Ectodermal cell (in vitro differentiated cells): Measurements from ENCODE around the gene GPX5. TPM values are rescaled to one million over a fixed set of nuclear protein-coding genes. Genes with fewer than 3 reads are reported as not detected.

Experiments
- H3K27ac ChIP-seq: 2 replicates; pipeline ENCODE4 v1.7.0; 2013; ENCODE audit warnings: mild to moderate bottlenecking, low read depth, low read length; ENCODE audit not compliant: insufficient read depth, poor library complexity, severe bottlenecking
- H3K27me3 ChIP-seq: 2 replicates; pipeline ENCODE4 v1.7.0; 2013; ENCODE audit warnings: mild to moderate bottlenecking, low read length; ENCODE audit not compliant: insufficient read depth, control insufficient read depth, poor library complexity, severe bottlenecking
- H3K36me3 ChIP-seq: one replicate; pipeline ENCODE4 v1.7.0; 2013; ENCODE audit warnings: low read length; ENCODE audit not compliant: control insufficient read depth, insufficient read depth
- H3K4me1 ChIP-seq: one replicate; pipeline ENCODE4 v1.7.0; 2013; ENCODE audit warnings: low read length; ENCODE audit not compliant: control insufficient read depth, insufficient read depth
- H3K4me3 ChIP-seq: 2 replicates; pipeline ENCODE4 v1.7.0; 2013; ENCODE audit warnings: low read depth, low read length, control low read depth; ENCODE audit not compliant: insufficient read depth
- H3K9me3 ChIP-seq: 2 replicates; pipeline ENCODE4 v1.7.0; 2013; ENCODE audit warnings: mild to moderate bottlenecking, low read length, moderate library complexity; ENCODE audit not compliant: control insufficient read depth
- WGBS, 2 experiments: methylation state at CpG; one replicate each; pipeline ENCODE4 v1.1.7; 2013; ENCODE audit warnings: missing lambda C conversion rate in 2 of 2; 5-methylcytosine and 5-hydroxymethylcytosine counted together
- polyA plus RNA-seq, 4 experiments: library from polyadenylated mRNA; stranded (reverse); fragments of 50-300 nt; gene quantifications; one replicate each; pipeline ENCODE4 v1.2.3, GENCODE V29; 2013

Gene GPX5, protein sequence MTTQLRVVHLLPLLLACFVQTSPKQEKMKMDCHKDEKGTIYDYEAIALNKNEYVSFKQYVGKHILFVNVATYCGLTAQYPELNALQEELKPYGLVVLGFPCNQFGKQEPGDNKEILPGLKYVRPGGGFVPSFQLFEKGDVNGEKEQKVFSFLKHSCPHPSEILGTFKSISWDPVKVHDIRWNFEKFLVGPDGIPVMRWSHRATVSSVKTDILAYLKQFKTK
- polyA plus RNA-seq (2013, experiment 1 of 4): not detected
- not detected for polyA plus RNA-seq (2013, experiment 2 of 4)
- not detected for polyA plus RNA-seq (2013, experiment 3 of 4)
- polyA plus RNA-seq (2013, experiment 4 of 4): not detected

DNA sequence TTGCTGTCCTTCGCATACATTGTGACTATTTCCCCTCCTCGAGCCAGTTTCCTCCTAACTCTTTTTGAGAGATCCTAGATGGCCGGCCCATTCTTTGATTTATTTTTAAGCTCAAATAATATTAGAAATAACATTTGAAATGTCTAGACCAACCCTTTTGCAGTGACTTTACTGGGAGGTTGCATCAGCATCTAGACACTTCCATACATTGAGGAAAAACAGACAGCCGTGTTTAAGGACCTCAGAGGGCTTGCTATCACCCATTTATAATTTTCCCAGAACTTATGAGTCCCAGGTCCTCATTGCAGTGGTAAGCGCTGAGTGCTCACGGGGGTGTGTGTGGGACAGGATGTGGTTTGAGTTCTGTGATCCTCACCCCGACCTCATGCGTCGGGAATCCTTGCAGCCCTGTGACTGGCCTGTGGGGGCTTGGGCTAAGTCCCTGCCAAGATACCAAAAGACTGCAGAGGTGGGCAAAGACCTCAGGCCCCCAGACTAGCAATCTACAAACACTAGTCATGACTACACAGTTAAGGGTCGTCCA, at the start of gene GPX5:
TSS of gene GPX5 (plus strand) at position 386 of the 544 bp plus-strand sequence. CDS start at position 519, 133 bp downstream.
- WGBS, 2 experiments: 85 to 92% methylated on average over 7 to 9 of the region's 10 CpGs
- Histone ChIP-seq H3K4me3 (no peak within 1 kb of the TSS), H3K27ac (no peak within 1 kb of the TSS), H3K4me1 (peaks cover 9% of the 10 kb centered on the region), H3K36me3 (no peaks in the 10 kb centered on the region), H3K9me3 (no peaks in the 10 kb centered on the region), H3K27me3 (no peaks in the 10 kb centered on the region)

DNA sequence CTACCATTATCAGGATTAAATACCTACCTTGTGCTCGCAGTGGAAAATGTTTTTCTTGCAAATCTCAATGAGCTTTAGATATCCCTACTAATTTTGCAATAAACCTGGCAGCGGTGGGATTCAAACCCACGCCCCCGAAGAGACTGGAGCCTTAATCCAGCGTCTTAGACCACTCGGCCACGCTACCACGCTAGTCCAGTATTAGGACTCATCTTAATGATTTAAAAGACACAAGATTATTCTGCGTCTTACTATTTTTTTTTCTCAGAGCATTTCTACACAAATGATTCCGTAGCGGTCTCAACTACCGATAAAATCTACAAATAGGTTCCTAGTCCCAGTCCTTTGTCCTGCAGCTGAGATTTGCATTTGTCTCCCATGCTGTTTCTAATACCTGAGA, 47.2 kb upstream of the GPX5 start:
- Histone ChIP-seq H3K4me3 (no peak overlapping the region), H3K27me3 (peaks cover 37% of the 10 kb centered on the region), H3K27ac (no peak overlapping the region), H3K36me3 (no peaks in the 10 kb centered on the region), H3K4me1 (no peaks in the 10 kb centered on the region), H3K9me3 (no peaks in the 10 kb centered on the region)
- 83 to 90% methylated on average over 12 of the region's 12 CpGs for WGBS, 2 experiments

DNA sequence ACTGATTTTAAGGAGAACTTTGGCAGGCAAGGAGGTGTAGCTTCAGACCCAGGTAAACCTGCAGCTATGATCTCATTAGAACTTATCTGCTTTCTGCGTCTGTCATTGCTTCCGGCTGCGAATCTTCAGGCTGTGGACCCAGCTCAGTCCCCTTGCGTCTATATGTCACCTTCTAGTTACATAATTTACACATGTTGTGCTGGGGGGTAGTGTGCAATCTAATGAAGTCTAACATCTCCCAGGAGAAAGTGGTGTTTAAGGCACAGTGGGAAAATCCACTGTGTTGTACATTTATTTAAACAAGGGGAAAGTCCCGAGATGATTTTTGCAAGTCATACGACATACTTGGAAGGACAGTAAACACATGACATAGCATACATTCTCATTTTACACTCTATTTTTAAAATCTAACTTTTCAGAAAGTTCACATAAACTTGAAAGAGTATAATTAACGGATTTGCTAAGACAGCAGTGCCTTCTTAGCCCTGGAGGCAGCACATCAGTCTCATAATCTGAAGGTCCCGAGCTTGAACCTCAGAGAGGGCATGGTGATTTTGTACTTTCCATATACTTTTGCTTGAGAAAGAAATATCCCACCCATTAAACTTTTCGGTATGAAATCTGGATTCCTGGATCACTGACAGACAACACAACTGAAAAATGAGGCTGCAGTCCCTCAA, 45.3 kb upstream of the GPX5 start:
- Histone ChIP-seq H3K4me1 (no peaks in the 10 kb centered on the region), H3K27me3 (peaks cover 37% of the 10 kb centered on the region), H3K27ac (no peak overlapping the region), H3K4me3 (no peak overlapping the region), H3K9me3 (no peaks in the 10 kb centered on the region), H3K36me3 (no peaks in the 10 kb centered on the region)
- WGBS, 2 experiments: 81 to 87% methylated on average over 8 to 9 of the region's 9 CpGs

DNA sequence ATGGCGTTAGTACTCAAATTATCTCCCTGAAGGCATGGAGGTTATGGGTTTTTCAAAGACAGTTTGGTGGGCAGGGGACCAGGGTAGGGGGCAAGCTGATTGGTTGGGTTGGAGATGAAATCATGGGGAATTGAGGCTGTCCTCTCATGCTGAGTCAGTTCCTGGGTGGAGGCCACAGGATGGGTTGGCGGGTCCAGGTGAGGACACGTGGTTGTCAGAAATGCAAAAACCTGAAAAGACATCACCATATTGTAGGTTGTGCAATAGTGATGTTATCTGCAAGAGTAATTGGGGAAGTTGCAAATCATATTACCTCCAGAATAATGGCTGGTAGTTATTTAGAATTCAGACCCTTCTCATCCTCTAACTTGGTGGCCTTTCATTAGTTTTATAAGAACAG, 40.2 kb upstream of the GPX5 start:
- Histone ChIP-seq H3K27me3 (peaks cover 21% of the 10 kb centered on the region), H3K4me1 (no peaks in the 10 kb centered on the region), H3K36me3 (no peaks in the 10 kb centered on the region), H3K27ac (no peak overlapping the region), H3K4me3 (no peak overlapping the region), H3K9me3 (no peaks in the 10 kb centered on the region)
- WGBS, 2 experiments: 89 to 91% methylated on average over 3 of the region's 3 CpGs

DNA sequence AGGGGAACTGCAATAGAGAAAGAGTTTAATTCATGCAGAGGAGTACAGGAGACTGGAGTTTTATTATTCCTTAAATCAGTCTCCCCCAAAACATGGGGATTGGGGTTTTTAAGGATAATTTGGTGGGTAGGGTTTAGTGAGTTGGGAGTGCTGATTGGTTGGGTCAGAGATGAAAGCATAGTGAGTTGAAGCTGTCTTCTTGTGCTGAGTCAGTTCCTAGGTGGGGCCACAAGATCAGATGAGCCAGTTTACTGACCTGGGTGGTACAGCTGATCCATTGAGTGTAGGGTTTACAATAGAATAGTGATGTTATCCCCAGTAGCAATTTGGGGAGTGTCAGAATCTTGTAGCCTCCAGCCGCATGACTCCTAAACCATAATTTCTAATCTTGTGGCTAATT, 39.1 kb upstream of the GPX5 start:
- no peak overlapping the region for H3K4me3 ChIP-seq
- H3K4me1 ChIP-seq: no peaks in the 10 kb centered on the region
- no peak overlapping the region for H3K27ac ChIP-seq
- no peaks in the 10 kb centered on the region for H3K36me3 ChIP-seq
- peaks cover 10% of the 10 kb centered on the region for H3K27me3 ChIP-seq
- H3K9me3 ChIP-seq: no peaks in the 10 kb centered on the region
- WGBS, 2 experiments: 90 to 100% methylated on average over 1 of the region's 1 CpG

DNA sequence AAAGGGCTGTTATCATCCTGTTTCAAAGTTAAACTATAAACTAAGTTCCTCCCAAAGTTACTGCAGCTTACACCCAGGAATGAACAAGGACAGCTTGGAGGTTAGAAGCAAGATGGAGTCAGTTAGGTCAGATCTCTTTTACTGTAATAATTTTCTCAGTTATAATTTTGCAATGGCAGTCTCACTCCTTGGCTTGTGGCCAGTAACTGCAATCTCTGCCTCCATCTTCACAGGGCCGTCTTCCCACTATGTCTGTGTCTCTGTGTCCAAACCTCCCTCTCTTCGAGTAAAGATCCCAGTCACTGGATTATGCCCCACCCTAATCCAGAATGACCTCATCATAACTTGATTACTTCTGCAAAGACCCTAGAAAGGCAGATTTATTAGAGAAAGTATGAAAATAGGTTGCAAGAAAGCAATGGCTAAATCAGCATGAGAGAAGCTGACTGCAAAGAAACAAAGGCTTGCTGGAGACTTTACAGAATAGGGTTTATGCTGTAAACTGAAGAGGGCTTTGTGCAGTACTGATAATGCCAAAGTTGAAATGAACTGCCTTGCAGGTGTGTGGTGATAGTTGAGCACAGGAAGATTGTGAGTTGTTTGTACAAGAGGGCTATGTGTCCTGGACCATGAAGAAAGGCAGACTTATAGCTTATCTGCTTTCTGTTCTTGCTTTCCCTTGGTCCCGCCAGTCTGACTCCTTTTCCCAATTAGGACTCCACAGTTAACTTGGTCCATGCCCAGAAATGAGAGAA, 38.5 kb upstream of the GPX5 start:
- 90 to 93% methylated on average over 3 of the region's 3 CpGs for WGBS, 2 experiments
- peaks cover 6% of the 10 kb centered on the region for H3K27me3 ChIP-seq
- H3K27ac ChIP-seq: no peak overlapping the region
- no peak overlapping the region for H3K4me3 ChIP-seq
- H3K4me1 ChIP-seq: no peaks in the 10 kb centered on the region
- H3K9me3 ChIP-seq: no peaks in the 10 kb centered on the region
- H3K36me3 ChIP-seq: no peaks in the 10 kb centered on the region

DNA sequence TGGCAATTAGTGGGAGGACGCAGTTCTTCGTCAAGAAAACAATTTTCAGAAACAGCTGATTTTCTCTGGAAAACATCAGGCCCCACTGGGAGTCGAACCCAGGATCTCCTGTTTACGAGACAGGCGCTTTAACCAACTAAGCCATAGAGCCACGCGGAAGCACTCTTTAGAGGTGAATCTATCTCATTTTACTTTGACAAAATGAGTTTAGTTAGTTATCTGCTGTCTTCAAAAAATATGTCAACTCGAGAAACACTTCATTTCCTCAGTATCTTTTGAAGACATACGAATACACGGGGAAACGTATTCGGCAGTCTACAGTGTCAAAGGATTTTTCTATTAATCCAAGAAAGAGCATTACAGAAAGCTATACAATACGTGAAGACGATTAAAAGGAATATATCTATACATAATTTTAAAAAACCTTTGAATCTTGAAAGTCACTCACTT, 36.7 kb upstream of the GPX5 start:
- peak overlapping the region; percentile 81 for H3K4me3 ChIP-seq
- H3K27me3 ChIP-seq: no peaks in the 10 kb centered on the region
- H3K36me3 ChIP-seq: no peaks in the 10 kb centered on the region
- no peaks in the 10 kb centered on the region for H3K4me1 ChIP-seq
- peak overlapping the region; percentile 55 for H3K27ac ChIP-seq
- no peaks in the 10 kb centered on the region for H3K9me3 ChIP-seq
- 6 to 9% methylated on average over 7 to 13 of the region's 14 CpGs for WGBS, 2 experiments

DNA sequence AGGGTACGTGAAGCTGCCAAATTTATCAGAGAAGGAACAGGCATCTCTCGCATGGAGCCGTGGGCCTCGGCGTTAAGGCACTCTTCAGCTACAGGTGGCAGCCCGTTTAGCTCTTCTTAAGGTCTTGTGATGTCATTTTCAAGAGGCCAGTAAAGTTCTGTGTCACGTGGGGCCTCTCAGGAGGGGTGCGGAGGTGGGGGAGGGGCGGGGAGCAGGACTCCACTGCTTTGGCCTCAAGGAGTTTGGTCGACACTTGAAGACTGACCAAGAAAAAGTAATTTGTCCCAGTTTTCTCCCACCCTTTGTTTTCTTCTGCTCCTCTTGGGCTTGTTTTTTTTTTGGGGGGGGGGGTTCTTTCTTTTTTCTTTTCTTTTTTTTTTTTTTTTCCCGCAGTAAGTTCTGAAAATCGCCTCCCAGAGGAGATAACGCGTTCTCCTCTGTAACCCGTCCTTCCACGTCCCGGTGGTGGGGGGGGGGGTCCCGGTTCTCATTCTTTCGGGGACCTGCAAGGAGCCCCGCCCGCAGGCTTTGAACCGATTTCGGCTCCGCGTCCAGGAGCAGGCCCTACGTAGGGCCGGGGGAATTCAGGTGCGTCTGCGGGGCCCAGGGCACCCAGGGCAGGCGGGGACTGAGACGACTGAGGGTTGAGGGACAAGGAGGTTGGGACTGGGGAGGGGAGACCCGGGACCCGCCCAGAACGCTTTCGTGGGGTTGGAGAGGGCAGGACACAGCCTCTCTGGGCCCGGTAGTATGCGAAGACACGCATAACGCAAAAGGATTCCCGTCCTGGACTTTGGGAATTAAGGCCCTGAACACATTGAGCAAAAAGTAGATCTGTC, 36.1 kb upstream of the GPX5 start:
- Histone ChIP-seq H3K36me3 (no peaks in the 10 kb centered on the region), H3K9me3 (no peaks in the 10 kb centered on the region), H3K27me3 (no peaks in the 10 kb centered on the region), H3K4me3 (peak overlapping the region; percentile 81), H3K4me1 (no peaks in the 10 kb centered on the region), H3K27ac (peak overlapping the region; percentile 60)
- WGBS, 2 experiments: 0 to 1% methylated on average over 39 to 40 of the region's 40 CpGs

DNA sequence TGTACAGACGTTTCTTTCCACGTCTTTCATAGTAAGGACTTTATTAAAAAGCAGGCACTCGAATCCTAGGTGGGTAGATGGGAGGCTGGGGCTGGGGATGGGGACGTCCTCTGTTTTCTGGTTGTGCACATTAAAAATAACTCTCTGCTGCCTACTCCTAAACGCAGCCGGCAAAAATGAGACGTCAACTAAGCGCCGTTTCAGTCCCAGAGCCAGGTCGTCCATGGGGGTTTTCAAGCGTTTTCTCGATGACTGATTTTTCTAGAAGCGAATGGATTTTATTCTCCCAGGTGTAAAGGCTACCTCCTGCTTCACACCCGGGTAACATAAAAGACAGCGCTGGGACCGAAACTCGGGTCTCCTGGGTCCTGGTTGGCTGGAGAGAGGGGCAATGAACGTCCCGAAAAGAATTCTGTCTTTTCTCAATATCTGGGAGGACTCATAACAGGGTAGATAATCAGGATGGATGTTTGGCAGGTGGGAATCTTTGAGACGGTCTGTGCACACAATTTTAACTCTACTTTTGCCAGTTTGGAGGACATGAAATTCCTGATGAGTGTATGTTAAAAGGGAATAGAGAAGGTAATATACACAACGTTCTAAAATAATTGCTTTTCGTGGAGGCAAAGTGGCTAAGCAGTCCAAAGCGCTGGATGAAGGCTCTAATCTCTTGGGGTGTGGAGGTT, 35.3 kb upstream of the GPX5 start:
- 17 to 23% methylated on average over 23 of the region's 23 CpGs for WGBS, 2 experiments
- Histone ChIP-seq H3K4me1 (no peaks in the 10 kb centered on the region), H3K4me3 (peak overlapping the region; percentile 81), H3K27ac (no peak overlapping the region), H3K9me3 (no peaks in the 10 kb centered on the region), H3K36me3 (no peaks in the 10 kb centered on the region), H3K27me3 (no peaks in the 10 kb centered on the region)
